Nephron (organoid): ENCODE results near the gene RPL21.
"Not testable (repeated sequence)": the region's sequence is repeated elsewhere in the genome, so short reads cannot be mapped to it uniquely, and the experiment has no call there.

ENCODE experiments used
- H3K27ac Mint-ChIP-seq, 3 experiments: 2 replicates each; pipeline ENCODE4 v1.8.0; 2020; ENCODE audit warnings: mixed read lengths in 3 of 3, mild to moderate bottlenecking in 2 of 3, moderate library complexity in 1 of 3
- H3K27me3 Mint-ChIP-seq: 2 replicates; pipeline ENCODE4 v1.8.0; 2021; ENCODE audit warnings: low read depth, mild to moderate bottlenecking, moderate library complexity, mixed read lengths
- H3K36me3 Mint-ChIP-seq: 2 replicates; pipeline ENCODE4 v1.8.0; 2020; ENCODE audit warnings: low read depth, mixed read lengths
- H3K4me1 Mint-ChIP-seq: 2 replicates; pipeline ENCODE4 v1.8.0; 2020; ENCODE audit warnings: mixed read lengths
- H3K4me3 Mint-ChIP-seq, 3 experiments: 2 replicates each; pipeline ENCODE4 v1.8.0; 2020; ENCODE audit warnings: mild to moderate bottlenecking in 3 of 3, mixed read lengths in 3 of 3, moderate library complexity in 2 of 3
- H3K9me3 Mint-ChIP-seq: 2 replicates; pipeline ENCODE4 v1.8.0; 2020; ENCODE audit warnings: mixed read lengths
- TF ChIP-seq, protein P1 (sequence below), 3 experiments: fragments of 200-600 bp; sonication (generic); IDR thresholded peaks; one replicate each; pipeline ENCODE4 v1.5.0; 2021; ENCODE audit warnings: antibody characterized with exemption in 3 of 3; ENCODE audit not compliant: unreplicated experiment in 3 of 3

The RPL21 gene

DNA sequence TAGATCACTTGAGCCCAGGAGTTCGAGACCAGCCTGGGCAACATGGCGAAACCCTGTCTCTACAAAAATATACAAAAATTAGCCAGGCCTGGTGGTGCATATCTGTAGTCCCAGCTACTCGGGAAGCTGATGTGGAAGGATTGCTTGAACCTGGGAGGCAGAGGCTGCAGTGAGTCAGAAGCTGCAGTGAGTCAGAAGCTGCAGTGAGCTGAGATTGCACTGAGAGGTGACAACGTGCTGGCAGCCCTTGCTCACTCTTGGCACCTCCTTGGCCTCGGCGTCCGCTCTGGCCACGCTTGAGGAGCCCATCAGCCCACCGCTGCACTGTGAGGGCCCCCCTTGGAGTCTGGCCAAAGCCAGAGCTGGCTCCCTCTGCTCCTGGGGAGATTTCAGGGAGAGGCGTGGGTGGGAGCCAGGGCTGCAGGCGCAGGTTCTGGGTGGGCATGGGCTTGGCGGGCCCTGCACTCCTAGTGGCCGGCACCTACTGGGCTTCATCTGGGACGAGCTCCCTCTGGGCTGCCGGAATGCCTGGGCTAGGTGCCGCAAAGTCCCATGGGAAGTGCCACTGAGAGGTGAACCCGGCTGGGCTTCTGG is 39.5 kb upstream of the RPL21 start:
- Mint-ChIP-seq H3K27ac (no peak overlapping the region), H3K4me1 (no peaks in the 10 kb centered on the region), H3K27me3 (no peaks in the 10 kb centered on the region), H3K4me3 (no peak overlapping the region), H3K36me3 (no peaks in the 10 kb centered on the region), H3K9me3 (peaks cover 19% of the 10 kb centered on the region)
- TF ChIP-seq, protein P1, sequence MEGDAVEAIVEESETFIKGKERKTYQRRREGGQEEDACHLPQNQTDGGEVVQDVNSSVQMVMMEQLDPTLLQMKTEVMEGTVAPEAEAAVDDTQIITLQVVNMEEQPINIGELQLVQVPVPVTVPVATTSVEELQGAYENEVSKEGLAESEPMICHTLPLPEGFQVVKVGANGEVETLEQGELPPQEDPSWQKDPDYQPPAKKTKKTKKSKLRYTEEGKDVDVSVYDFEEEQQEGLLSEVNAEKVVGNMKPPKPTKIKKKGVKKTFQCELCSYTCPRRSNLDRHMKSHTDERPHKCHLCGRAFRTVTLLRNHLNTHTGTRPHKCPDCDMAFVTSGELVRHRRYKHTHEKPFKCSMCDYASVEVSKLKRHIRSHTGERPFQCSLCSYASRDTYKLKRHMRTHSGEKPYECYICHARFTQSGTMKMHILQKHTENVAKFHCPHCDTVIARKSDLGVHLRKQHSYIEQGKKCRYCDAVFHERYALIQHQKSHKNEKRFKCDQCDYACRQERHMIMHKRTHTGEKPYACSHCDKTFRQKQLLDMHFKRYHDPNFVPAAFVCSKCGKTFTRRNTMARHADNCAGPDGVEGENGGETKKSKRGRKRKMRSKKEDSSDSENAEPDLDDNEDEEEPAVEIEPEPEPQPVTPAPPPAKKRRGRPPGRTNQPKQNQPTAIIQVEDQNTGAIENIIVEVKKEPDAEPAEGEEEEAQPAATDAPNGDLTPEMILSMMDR (IDR thresholded peaks at IDR 0.05; ENCODE audit: unreplicated experiment in 3 of 3), result no peak

DNA sequence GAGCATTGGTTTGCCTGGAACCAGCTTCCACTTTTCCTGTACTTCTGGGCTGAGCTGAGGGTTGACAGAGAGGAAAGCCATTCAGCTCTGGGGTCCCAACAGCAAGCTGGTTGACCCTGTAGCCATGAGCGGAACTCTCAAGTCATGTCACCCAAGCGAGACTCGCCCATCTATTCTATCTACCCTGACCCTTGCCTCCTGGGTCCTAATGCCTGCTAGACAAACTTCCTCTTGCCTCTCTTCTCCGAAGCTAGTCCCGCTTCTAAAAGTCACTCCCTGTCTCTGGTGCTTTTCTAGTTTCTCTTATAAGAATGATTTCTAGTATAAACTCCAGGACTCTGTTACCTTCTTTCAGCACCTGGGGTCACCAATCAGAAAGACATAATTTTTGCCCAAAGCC is 38.0 kb upstream of the RPL21 start:
- not testable (repeated sequence) for H3K36me3 Mint-ChIP-seq, H3K4me3 Mint-ChIP-seq, H3K27ac Mint-ChIP-seq, H3K4me1 Mint-ChIP-seq, H3K27me3 Mint-ChIP-seq
- H3K9me3 Mint-ChIP-seq, result peaks cover 16% of the 10 kb centered on the region

DNA sequence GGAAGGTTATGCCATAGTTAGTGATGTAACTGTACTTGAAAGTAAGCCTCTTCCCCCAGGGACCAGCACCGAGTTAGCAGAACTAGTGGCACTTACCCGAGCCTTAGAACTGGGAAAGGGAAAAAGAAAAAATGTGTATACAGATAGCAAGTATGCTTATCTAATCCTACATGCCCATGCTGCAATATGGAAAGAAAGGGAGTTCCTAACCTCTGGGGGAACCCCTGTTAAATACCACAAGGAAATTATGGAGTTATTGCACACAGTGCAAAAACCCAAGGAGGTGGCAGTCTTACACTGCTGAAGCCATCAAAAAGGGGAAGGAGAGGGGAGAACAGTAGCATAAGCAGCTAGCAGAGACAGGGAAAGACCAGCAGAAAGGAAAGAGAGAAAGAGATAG is 33.6 kb upstream of the RPL21 start:
- H3K36me3 Mint-ChIP-seq, H3K27me3 Mint-ChIP-seq, H3K27ac Mint-ChIP-seq, H3K4me3 Mint-ChIP-seq, H3K4me1 Mint-ChIP-seq: not testable (repeated sequence)
- H3K9me3 Mint-ChIP-seq, result peaks cover 21% of the 10 kb centered on the region

DNA sequence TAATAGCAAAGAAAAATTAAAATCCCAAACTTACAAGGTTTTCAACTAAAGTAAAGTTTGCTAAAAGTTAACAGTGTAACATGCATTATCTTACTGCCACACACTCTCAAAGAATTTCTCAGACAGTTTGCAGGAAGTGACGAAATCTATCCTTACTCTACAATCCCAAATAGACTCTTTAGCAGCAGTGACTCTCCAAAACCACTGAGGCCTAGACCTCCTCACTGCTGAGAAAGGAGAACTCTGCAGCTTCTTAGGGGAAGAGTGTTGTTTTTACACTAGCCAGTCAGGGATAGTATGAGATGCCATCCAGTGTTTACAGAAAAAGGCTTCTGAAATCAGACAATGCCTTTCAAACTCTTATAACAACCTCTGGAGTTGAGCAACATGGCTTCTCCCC is 32.5 kb upstream of the RPL21 start:
- not testable (repeated sequence) for H3K36me3 Mint-ChIP-seq, H3K27ac Mint-ChIP-seq, H3K4me3 Mint-ChIP-seq, H3K27me3 Mint-ChIP-seq, H3K4me1 Mint-ChIP-seq
- peaks cover 17% of the 10 kb centered on the region for H3K9me3 Mint-ChIP-seq

DNA sequence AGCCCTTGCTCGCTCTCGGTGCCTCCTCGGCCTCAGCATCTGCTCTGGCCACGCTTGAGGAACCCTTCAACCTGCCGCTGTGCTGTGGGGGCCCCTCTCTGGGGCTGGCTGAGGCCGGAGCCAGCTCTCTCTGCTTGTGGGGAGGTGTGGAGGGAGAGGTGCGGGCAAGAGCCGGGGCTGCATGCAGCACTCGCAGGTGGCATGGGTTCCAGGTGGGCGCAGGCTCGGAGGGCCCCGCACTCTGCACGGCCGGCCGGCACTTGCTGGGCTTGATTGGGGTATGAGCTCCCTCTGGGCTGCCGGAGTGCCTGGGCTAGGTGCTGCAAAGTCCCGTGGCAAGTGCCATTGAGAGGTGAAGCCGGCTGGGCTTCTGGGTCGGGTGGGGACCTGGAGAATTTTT is 31.7 kb upstream of the RPL21 start:
- H3K9me3 Mint-ChIP-seq, result peaks cover 17% of the 10 kb centered on the region
- no peak overlapping the region for H3K4me3 Mint-ChIP-seq
- H3K4me1 Mint-ChIP-seq, result no peaks in the 10 kb centered on the region
- H3K27me3 Mint-ChIP-seq, result no peaks in the 10 kb centered on the region
- TF ChIP-seq, protein P1 (IDR thresholded peaks at IDR 0.05; ENCODE audit: unreplicated experiment in 3 of 3), result no peak
- H3K36me3 Mint-ChIP-seq, result peaks cover 4% of the 10 kb centered on the region
- H3K27ac Mint-ChIP-seq, result no peak overlapping the region

DNA sequence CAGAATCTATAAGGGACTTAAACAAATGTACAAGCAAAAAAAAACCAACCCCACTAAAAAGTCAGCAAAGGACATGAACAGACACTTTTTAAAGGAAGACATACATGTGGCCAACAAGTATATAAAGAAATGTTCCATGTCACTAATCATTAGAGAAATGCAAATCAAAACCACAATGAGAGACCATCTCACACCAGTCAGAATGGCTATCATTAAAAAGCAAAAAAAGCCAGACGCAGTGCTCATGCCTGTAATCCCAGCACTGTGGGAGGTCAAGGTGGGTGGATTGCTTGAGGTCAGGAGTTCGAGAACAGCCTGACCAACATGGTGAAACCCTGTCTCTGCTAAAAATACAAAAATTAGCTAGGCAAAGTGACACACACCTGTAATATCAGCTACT is 29.3 kb upstream of the RPL21 start:
- H3K36me3 Mint-ChIP-seq, result not testable (repeated sequence)

DNA sequence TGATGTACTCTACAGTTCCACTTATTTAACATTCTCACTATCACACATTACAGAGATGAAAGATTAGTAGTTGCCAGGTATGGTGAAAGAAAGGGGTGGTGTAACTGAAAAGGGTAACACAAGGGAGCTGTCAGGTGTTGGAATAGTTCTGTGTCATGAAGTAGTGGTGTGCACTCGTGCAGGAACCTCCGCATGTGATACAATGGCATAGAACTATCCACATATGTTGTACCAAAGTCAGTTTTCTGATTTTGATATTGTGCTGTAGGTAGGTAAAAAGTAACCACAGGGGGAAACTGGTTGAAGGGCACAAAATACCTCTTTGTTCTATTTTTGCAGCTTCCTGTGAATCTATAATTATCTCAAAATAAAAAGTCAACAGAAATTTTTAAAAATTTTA is 24.4 kb upstream of the RPL21 start:
- H3K4me1 Mint-ChIP-seq, result no peaks in the 10 kb centered on the region
- H3K36me3 Mint-ChIP-seq, result no peaks in the 10 kb centered on the region
- TF ChIP-seq, protein P1 (IDR thresholded peaks at IDR 0.05; ENCODE audit: unreplicated experiment in 3 of 3), result no peak
- H3K9me3 Mint-ChIP-seq, result peaks cover 8% of the 10 kb centered on the region
- no peak overlapping the region for H3K4me3 Mint-ChIP-seq
- H3K27me3 Mint-ChIP-seq, result no peaks in the 10 kb centered on the region
- H3K27ac Mint-ChIP-seq, result no peak overlapping the region

More for the DNA sequence above, 29.3 kb upstream of the RPL21 start:
- not testable (repeated sequence) for H3K27me3 Mint-ChIP-seq, H3K4me3 Mint-ChIP-seq, H3K4me1 Mint-ChIP-seq, H3K27ac Mint-ChIP-seq
- peaks cover 14% of the 10 kb centered on the region for H3K9me3 Mint-ChIP-seq

DNA sequence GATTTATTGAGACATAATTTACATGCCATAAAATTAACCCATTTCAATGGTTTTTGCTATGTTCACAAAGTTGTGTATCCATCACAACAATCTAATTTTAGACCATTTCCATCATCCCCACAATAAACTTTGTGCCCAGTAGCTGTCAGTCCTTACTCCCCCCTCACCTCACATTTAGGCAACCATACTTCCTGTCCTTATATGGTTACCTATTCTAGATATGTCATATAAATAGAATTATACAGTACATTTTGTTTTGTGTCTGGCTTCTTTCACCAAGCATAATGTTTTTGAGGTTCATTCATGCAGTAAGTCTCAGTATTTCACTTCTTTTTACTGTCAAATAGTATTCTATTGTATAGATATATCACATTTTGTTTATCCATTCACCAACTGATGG is 23.2 kb upstream of the RPL21 start:
- TF ChIP-seq, protein P1 (IDR thresholded peaks at IDR 0.05; ENCODE audit: unreplicated experiment in 3 of 3), result no peak
- Mint-ChIP-seq H3K9me3 (peaks cover 14% of the 10 kb centered on the region), H3K4me3 (no peak overlapping the region), H3K4me1 (no peaks in the 10 kb centered on the region), H3K27ac (no peak overlapping the region), H3K36me3 (peaks cover 4% of the 10 kb centered on the region), H3K27me3 (no peaks in the 10 kb centered on the region)
